ENCODE results near the gene HLTF. TPM values are rescaled to one million over a fixed set of nuclear protein-coding genes. Genes with fewer than 3 reads are reported as not detected.

The HLTF gene
- total RNA-seq, 4 donors from 2014 or later, result 13.7 to 17.0 (median 15.5) TPM

- TF ChIP-seq CTCF (IDR thresholded peaks at IDR 0.05; ENCODE audit: low read depth), result no peak
These were observed 94.2 kb downstream of the HLTF start for GRCh38 chr3:148992027-148992634.

GRCh38 chr3:148991219-148992026 lies 94.9 kb downstream of the HLTF start, which contains the start of gene GYG1:
Gene GYG1 (plus strand): TSS chr3:148991540. CDS start chr3:148991641, 101 bp downstream.
- no peak for TF ChIP-seq CTCF (IDR thresholded peaks at IDR 0.05; ENCODE audit: low read depth)

GRCh38 chr3:148990236-148990635 lies 96.1 kb downstream of the HLTF start:
- TF ChIP-seq CTCF (IDR thresholded peaks at IDR 0.05; ENCODE audit: low read depth), result no peak

- no peak for TF ChIP-seq CTCF (IDR thresholded peaks at IDR 0.05; ENCODE audit: low read depth)
These were observed 105.1 kb downstream of the HLTF start for GRCh38 chr3:148981273-148981672.

Small RNA genes lying within 50 kb of the gene (small RNA-seq; reads per million reads assigned to genes)
- 0.49 reads per million for gene RF00019

Other genes with a start within 250 kb of the HLTF start
- 10 to 100 TPM in 2 of 4 donors, 1 to 10 TPM in 2; 1.9 to 36.4 (median 15.4) TPM for gene CPA3, start 221.2 kb downstream of the HLTF start, total RNA-seq
- gene GYG1, start 95.0 kb downstream of the HLTF start, total RNA-seq, result 10 to 100 TPM; 24.5 to 43.7 (median 33.4) TPM
- gene HPS3, start 43.1 kb upstream of the HLTF start, total RNA-seq, result 10 to 100 TPM; 18.5 to 43.7 (median 20.4) TPM
- 10 to 100 TPM in 3 of 4 donors, 1 to 10 TPM in 1; 1.1 to 64.4 (median 44.1) TPM for gene CP, start 135.3 kb upstream of the HLTF start, total RNA-seq
- gene TM4SF18, start 247.1 kb upstream of the HLTF start, total RNA-seq, result 10 to 100 TPM in 2 of 4 donors, 1 to 10 TPM in 2; 4.4 to 30.0 (median 13.3) TPM

Measured in subcutaneous adipose tissue (tissue), 4 donors.